GM23338 (cell line): Measurements from ENCODE around the gene ZYG11B.
"Not testable (repeated sequence)": the region's sequence is repeated elsewhere in the genome, so short reads cannot be mapped to it uniquely, and the experiment has no call there.

Experiments
- CREB1 ChIP-seq: fragments of 250-450 bp; sonication (Bioruptor Pico); IDR thresholded peaks from 2 replicates; pipeline ENCODE4 v1.5.0; 2020; ENCODE audit warnings: low read depth, mild to moderate bottlenecking, moderate library complexity
- CTCF ChIP-seq, 2 experiments: fragments of 200-600 bp in 1 of 2; sonication (generic) in 1 of 2; conservative IDR thresholded peaks; 2 replicates each; pipeline versions ENCODE4 v1.5.1 to v1.6.1; 2016 to 2017; ENCODE audit warnings: antibody characterized with exemption in 2 of 2, low read depth in 2 of 2, mild to moderate bottlenecking in 2 of 2, moderate library complexity in 1 of 2
- ETS1 ChIP-seq: IDR thresholded peaks from 2 replicates; pipeline ENCODE4 v1.6.1; 2016; ENCODE audit warnings: antibody characterized with exemption
- EZH2 ChIP-seq: fragments of 200-600 bp; sonication (generic); IDR thresholded peaks from one replicate; pipeline ENCODE4 v1.8.0; 2017; ENCODE audit warnings: antibody characterized with exemption, mild to moderate bottlenecking, low read depth; ENCODE audit not compliant: unreplicated experiment
- EZH2phosphoT487 ChIP-seq: fragments of 200-600 bp; sonication (generic); IDR thresholded peaks from one replicate; pipeline ENCODE4 v1.8.1; 2018; ENCODE audit warnings: antibody characterized with exemption; ENCODE audit not compliant: unreplicated experiment
- JUNB ChIP-seq: IDR thresholded peaks from one replicate; pipeline ENCODE4 v1.6.1; 2016; ENCODE audit warnings: antibody characterized with exemption; ENCODE audit not compliant: unreplicated experiment
- NANOG ChIP-seq: IDR thresholded peaks from 2 replicates; pipeline ENCODE4 v1.6.1; 2016; ENCODE audit warnings: antibody characterized with exemption, borderline replicate concordance
- POLR2AphosphoS5 ChIP-seq: IDR thresholded peaks from 2 replicates; pipeline ENCODE4 v1.6.1; 2016; ENCODE audit warnings: antibody characterized with exemption, low read depth
- STAT1 ChIP-seq: IDR thresholded peaks from one replicate; pipeline ENCODE4 v1.6.1; 2016; ENCODE audit warnings: antibody characterized with exemption; ENCODE audit not compliant: unreplicated experiment
- ZNF114 ChIP-seq: fragments of 250-450 bp; sonication (Bioruptor Pico); IDR thresholded peaks from 2 replicates; pipeline ENCODE4 v1.5.0; 2020; ENCODE audit warnings: mild to moderate bottlenecking, moderate library complexity
- TF ChIP-seq, protein P1 (sequence below): IDR thresholded peaks from one replicate; pipeline ENCODE4 v1.6.1; 2018; ENCODE audit warnings: antibody characterized with exemption; ENCODE audit not compliant: unreplicated experiment

GRCh38 chr1:52750139-52750538 is 23.9 kb downstream of the ZYG11B start:
- TF ChIP-seq, protein P1, sequence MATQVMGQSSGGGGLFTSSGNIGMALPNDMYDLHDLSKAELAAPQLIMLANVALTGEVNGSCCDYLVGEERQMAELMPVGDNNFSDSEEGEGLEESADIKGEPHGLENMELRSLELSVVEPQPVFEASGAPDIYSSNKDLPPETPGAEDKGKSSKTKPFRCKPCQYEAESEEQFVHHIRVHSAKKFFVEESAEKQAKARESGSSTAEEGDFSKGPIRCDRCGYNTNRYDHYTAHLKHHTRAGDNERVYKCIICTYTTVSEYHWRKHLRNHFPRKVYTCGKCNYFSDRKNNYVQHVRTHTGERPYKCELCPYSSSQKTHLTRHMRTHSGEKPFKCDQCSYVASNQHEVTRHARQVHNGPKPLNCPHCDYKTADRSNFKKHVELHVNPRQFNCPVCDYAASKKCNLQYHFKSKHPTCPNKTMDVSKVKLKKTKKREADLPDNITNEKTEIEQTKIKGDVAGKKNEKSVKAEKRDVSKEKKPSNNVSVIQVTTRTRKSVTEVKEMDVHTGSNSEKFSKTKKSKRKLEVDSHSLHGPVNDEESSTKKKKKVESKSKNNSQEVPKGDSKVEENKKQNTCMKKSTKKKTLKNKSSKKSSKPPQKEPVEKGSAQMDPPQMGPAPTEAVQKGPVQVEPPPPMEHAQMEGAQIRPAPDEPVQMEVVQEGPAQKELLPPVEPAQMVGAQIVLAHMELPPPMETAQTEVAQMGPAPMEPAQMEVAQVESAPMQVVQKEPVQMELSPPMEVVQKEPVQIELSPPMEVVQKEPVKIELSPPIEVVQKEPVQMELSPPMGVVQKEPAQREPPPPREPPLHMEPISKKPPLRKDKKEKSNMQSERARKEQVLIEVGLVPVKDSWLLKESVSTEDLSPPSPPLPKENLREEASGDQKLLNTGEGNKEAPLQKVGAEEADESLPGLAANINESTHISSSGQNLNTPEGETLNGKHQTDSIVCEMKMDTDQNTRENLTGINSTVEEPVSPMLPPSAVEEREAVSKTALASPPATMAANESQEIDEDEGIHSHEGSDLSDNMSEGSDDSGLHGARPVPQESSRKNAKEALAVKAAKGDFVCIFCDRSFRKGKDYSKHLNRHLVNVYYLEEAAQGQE, result not testable (repeated sequence)
- TF ChIP-seq POLR2AphosphoS5; CTCF (conservative IDR thresholded peaks at IDR 0.05; ENCODE audit: low read depth in 2 of 2); EZH2phosphoT487; EZH2; ZNF114 (CRISPR knock-in tag); NANOG; CREB1 (CRISPR knock-in tag); STAT1; ETS1; JUNB: not testable (repeated sequence)
